Stimulated activated CD8-positive, alpha-beta memory T cell treated with anti-CD3 and anti-CD28 coated beads, Interleukin-15, amount 100 ng/mL, for 1 hour (primary cell): ENCODE results near the gene CDCP2.

Experiments used
- DNase-seq: peaks from one replicate; pipeline ENCODE4 v3.0.0-alpha.2; 2020; ENCODE audit warnings: low read depth

CDCP2 gene

GRCh38 chr1:54091666-54092065 is 61.1 kb downstream of the CDCP2 start:
- no peak for DNase-seq

- DNase-seq, result no peak
These were observed 64.4 kb downstream of the CDCP2 start for GRCh38 chr1:54088385-54088784.

GRCh38 chr1:54086754-54087153 is 66.0 kb downstream of the CDCP2 start:
- no peak for DNase-seq

GRCh38 chr1:54084794-54085193 is 68.0 kb downstream of the CDCP2 start:
- DNase-seq, result no peak
